Lower leg skin (tissue), 4 donors: ENCODE results near the gene VPS33B. TPM values are rescaled to one million over a fixed set of nuclear protein-coding genes. Genes with fewer than 3 reads are reported as not detected.

Experiments used
- DNase-seq, 2 donors: peaks; one replicate each; pipeline ENCODE4 v3.0.0-alpha.2; 2019; ENCODE audit warnings: low spot score in 2 of 2
- H3K4me3 ChIP-seq: fragments of 200-600 bp; sonication (generic); 2 replicates; pipeline ENCODE4 v1.5.1; 2017; ENCODE audit warnings: mild to moderate bottlenecking, low read depth; ENCODE audit not compliant: poor library complexity, severe bottlenecking
- POLR2A ChIP-seq, 2 donors: fragments of 450-650 bp; IDR thresholded peaks; one replicate each; pipeline ENCODE4 v1.6.1; 2016 to 2017; ENCODE audit warnings: antibody characterized with exemption in 2 of 2, mild to moderate bottlenecking in 1 of 2, moderate library complexity in 1 of 2
- whole genome bisulfite sequencing, 2 donors: methylation state at CpG; one replicate each; pipeline ENCODE4 v1.1.5; 2018; 5-methylcytosine and 5-hydroxymethylcytosine counted together
- intact Hi-C: fragments of 100-400 bp; cut with DNase I; formaldehyde crosslinking; loops from one replicate; pipeline ENCODE4 v1.15.0; 2023; ENCODE audit warnings: low total_unique reads
- total RNA-seq, 4 donors: library from RNA; depleted of rRNA; stranded (reverse); fragments of >200 nt; gene quantifications; one replicate each; pipeline ENCODE4 v1.1.0, GENCODE V29; 2016
- TF ChIP-seq, protein P1 (sequence below), 3 donors: fragments of 450-650 bp; IDR thresholded peaks; one replicate each; pipeline ENCODE4 v1.5.1; 2016; ENCODE audit warnings: antibody characterized with exemption in 3 of 3, mild to moderate bottlenecking in 3 of 3, moderate library complexity in 2 of 3

VPS33B gene
- total RNA-seq, 4 donors from 2014 or later, result 9.5 to 16.4 (median 12.9) TPM

- H3K4me3 ChIP-seq, result no peak overlapping the region
- WGBS, 2 donors, result 94% methylated on average over 14 of the region's 14 CpGs
- intact Hi-C loops, result loop anchor here (10.0 kb wide), 1 partner anchor 322 kb away; no protein-coding TSS in a partner anchor
- TF ChIP-seq POLR2A (IDR thresholded peaks at IDR 0.05), result no peak
- TF ChIP-seq, protein P1, sequence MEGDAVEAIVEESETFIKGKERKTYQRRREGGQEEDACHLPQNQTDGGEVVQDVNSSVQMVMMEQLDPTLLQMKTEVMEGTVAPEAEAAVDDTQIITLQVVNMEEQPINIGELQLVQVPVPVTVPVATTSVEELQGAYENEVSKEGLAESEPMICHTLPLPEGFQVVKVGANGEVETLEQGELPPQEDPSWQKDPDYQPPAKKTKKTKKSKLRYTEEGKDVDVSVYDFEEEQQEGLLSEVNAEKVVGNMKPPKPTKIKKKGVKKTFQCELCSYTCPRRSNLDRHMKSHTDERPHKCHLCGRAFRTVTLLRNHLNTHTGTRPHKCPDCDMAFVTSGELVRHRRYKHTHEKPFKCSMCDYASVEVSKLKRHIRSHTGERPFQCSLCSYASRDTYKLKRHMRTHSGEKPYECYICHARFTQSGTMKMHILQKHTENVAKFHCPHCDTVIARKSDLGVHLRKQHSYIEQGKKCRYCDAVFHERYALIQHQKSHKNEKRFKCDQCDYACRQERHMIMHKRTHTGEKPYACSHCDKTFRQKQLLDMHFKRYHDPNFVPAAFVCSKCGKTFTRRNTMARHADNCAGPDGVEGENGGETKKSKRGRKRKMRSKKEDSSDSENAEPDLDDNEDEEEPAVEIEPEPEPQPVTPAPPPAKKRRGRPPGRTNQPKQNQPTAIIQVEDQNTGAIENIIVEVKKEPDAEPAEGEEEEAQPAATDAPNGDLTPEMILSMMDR (IDR thresholded peaks at IDR 0.05), result no peak
- no peak for DNase-seq
Measured at GRCh38 chr15:90952901-90953677, 69.3 kb downstream of the VPS33B start.

DNA sequence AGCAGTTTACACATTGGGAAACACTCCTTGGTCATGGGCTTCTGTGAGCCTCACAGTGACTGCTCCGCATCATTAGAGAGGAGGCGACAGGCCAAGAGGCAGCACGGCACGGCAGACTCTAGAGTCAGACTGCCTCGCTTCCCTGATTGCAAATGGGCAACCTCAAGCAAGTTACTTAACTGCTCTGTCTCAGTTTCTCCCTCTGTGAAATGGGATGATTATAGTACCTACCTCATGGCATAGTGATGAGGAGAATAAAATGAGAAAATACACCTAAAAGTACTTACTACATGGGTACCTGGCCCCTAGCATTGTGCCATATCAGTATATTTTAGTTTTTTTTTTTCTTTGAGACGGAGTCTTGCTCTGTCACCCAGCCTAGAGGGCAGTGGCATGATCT lies 71.7 kb downstream of the VPS33B start:
- intact Hi-C loops, result loop anchor here (10.0 kb wide), 1 partner anchor 324 kb away; no protein-coding TSS in a partner anchor
- 99 to 100% methylated on average over 6 of the region's 6 CpGs for whole genome bisulfite sequencing, 2 donors
- no peak overlapping the region for H3K4me3 ChIP-seq
- DNase-seq, result no peak
- no peak for TF ChIP-seq POLR2A (IDR thresholded peaks at IDR 0.05)
- TF ChIP-seq, protein P1 (IDR thresholded peaks at IDR 0.05), result no peak

- TF ChIP-seq, protein P1 (IDR thresholded peaks at IDR 0.05), result no peak
- TF ChIP-seq POLR2A (IDR thresholded peaks at IDR 0.05), result no peak
- intact Hi-C loops, result loop anchor here (10.0 kb wide), 1 partner anchor 325 kb away; no protein-coding TSS in a partner anchor
- WGBS, 2 donors, result 93 to 95% methylated on average over 23 of the region's 23 CpGs
- DNase-seq, result no peak
- no peak overlapping the region for H3K4me3 ChIP-seq
Measured at GRCh38 chr15:90949979-90950675, 72.3 kb downstream of the VPS33B start.

Other genes with a start within 250 kb of the VPS33B start
- 100 to 1,000 TPM; 114 to 163 (median 149) TPM for gene FURIN, start 154.0 kb downstream of the VPS33B start, total RNA-seq
- 10 to 100 TPM in 2 of 4 donors, 1 to 10 TPM in 2; 3.6 to 17.9 (median 11.0) TPM for gene FES, start 138.1 kb downstream of the VPS33B start, total RNA-seq
- gene MAN2A2, start 119.3 kb downstream of the VPS33B start, total RNA-seq, result 10 to 100 TPM; 21.8 to 43.5 (median 27.4) TPM
- gene HDDC3, start 90.0 kb downstream of the VPS33B start, total RNA-seq, result 10 to 100 TPM; 12.0 to 21.1 (median 19.4) TPM
- gene UNC45A, start 87.3 kb downstream of the VPS33B start, total RNA-seq, result 10 to 100 TPM; 56.5 to 79.1 (median 68.2) TPM
- 10 to 100 TPM; 11.0 to 24.5 (median 14.1) TPM for gene RCCD1, start 67.7 kb downstream of the VPS33B start, total RNA-seq
- 10 to 100 TPM; 16.3 to 24.4 (median 19.5) TPM for gene PRC1, start 28.1 kb downstream of the VPS33B start, total RNA-seq
- 1 to 10 TPM in 2 of 4 donors, under 1 TPM in 2; 0.42 to 2.3 (median 0.88) TPM for gene SV2B, start 77.7 kb upstream of the VPS33B start, total RNA-seq